ENCODE data around the gene ATP1A4. TPM values are rescaled to one million over a fixed set of nuclear protein-coding genes. Genes with fewer than 3 reads are reported as not detected.
A peak's percentile ranks its signal among the peaks of the same experiment; 100 is the strongest.

ATP1A4 gene
- total and polyA plus RNA-seq, 9 of the 15 experiments (the other 6 are each of a cell fraction or from before 2014, with no cell fraction given), result 0.07 TPM; not detected in 8

DNA sequence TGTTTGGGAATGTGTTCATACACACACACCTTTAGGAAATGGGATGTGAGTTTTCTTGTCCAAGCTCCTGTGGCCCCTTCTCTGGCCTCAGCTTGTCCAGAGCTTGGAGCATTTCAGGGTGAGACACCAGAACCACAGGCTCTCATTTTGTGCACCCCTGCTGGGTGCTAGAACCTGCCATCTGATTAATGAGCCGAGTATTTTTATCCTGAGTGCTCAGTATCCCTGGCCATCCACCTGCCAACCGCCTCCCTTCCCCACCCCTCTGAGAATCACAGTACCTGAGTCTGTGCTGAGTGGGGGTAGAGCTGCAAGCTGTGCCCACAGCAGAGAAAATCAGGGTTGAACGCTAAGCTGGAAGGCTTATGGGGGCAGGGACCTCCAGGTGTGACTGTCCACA lies 40.4 kb downstream of the ATP1A4 start:
- intact Hi-C loops (cut with micrococcal nuclease), result loop anchor here (2.0 to 10.0 kb wide), 2 partner anchors 91 to 413 kb away; no protein-coding TSS in a partner anchor
- peaks cover 16 to 49% of the 10 kb centered on the region in 2 experiments; a peak in 4 of 5 replicates for H3K27me3 ChIP-seq (ENCODE audit: control insufficient read depth in 2 of 2, insufficient read depth in 2 of 2, low read length in 2 of 2)
- H3K9me1 ChIP-seq (ENCODE audit: control insufficient read depth, insufficient read depth, low read length), result no peaks in the 10 kb centered on the region
- BruUV-seq (replicated peaks), result no TSS peak
- no peaks in the 10 kb centered on the region for H4K20me1 ChIP-seq (replicated peaks; ENCODE audit: control insufficient read depth, insufficient read depth, low read length)
- FAIRE-seq (no peak), ATAC-seq (no peak), DNase-seq (ENCODE audit: extremely low read depth in 1 of 4, low spot score in 3 of 4) (no peak)
- no peak for TF ChIP-seq ZZZ3 (IDR thresholded peaks at IDR 0.05)
- TF ChIP-seq ILF3 (IDR thresholded peaks at IDR 0.05; ENCODE audit: borderline replicate concordance), result no peak
- TF ChIP-seq, protein P1, sequence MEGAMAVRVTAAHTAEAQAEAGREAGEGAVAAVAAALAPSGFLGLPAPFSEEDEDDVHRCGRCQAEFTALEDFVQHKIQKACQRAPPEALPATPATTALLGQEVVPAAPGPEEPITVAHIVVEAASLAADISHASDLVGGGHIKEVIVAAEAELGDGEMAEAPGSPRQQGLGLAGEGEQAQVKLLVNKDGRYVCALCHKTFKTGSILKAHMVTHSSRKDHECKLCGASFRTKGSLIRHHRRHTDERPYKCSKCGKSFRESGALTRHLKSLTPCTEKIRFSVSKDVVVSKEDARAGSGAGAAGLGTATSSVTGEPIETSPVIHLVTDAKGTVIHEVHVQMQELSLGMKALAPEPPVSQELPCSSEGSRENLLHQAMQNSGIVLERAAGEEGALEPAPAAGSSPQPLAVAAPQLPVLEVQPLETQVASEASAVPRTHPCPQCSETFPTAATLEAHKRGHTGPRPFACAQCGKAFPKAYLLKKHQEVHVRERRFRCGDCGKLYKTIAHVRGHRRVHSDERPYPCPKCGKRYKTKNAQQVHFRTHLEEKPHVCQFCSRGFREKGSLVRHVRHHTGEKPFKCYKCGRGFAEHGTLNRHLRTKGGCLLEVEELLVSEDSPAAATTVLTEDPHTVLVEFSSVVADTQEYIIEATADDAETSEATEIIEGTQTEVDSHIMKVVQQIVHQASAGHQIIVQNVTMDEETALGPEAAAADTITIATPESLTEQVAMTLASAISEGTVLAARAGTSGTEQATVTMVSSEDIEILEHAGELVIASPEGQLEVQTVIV (CRISPR knock-in tag; IDR thresholded peaks at IDR 0.05; ENCODE audit: borderline replicate concordance), result no peak
- no peak for TF ChIP-seq EGR1 (conservative IDR thresholded peaks at IDR 0.05)
- ChIA-PET POLR2A (interaction anchor here (0.6 to 1.6 kb wide), 3 partner anchors 23 to 230 kb away, joined by 3 to 4 read pairs (median 3); no protein-coding TSS in a partner anchor), CTCF (ENCODE audit: low intra/inter-chr PET ratio) (interaction anchor here (1.5 to 2.4 kb wide), 3 partner anchors 28 to 100 kb away, joined by 3 to 13 read pairs (median 10); no protein-coding TSS in a partner anchor)
- peak overlapping the region in 1 of 2 experiments; percentile 36; a peak in 1 of 4 replicates for H3K9ac ChIP-seq (ENCODE audit: insufficient read depth in 1 of 2, low read depth in 2 of 2, low read length in 2 of 2)
- H3K27ac ChIP-seq (ENCODE audit: extremely low read depth, low read depth, low read length), result no peak overlapping the region
- no peak overlapping the region for H2AFZ ChIP-seq (ENCODE audit: low read depth, low read length)
- no peaks in the 10 kb centered on the region; the same call in 2 of the 3 replicates for H3K36me3 ChIP-seq (ENCODE audit: control insufficient read depth, insufficient read depth, low read length)
- H3K4me3 ChIP-seq, result no peak overlapping the region
- H3K79me2 ChIP-seq (ENCODE audit: control insufficient read depth, insufficient read depth, low read length), result no peaks in the 10 kb centered on the region
- no peak overlapping the region for H3K4me2 ChIP-seq (ENCODE audit: insufficient read depth, low read length)
- WGBS (ENCODE audit: insufficient coverage, low coverage, missing lambda C conversion rate), result 0% methylated on average over 3 of the region's 3 CpGs
- in situ Hi-C loops (cut with MboI), result no loop called here
- H3K4me1 ChIP-seq (replicated peaks in 1 of 2; ENCODE audit: control insufficient read depth in 2 of 2, insufficient read depth in 2 of 2, low read length in 2 of 2), result peaks cover 4 to 10% of the 10 kb centered on the region in 2 experiments
- no peaks in the 10 kb centered on the region for H3K9me3 ChIP-seq (replicated peaks; ENCODE audit: control insufficient read depth, insufficient read depth, low read depth, low read length)

Measured in K562 (cell line).